ENCODE data around the gene PIGU.

Gene PIGU

GRCh38 chr20:34540596-34541263 is 136.2 kb downstream of the PIGU start:
- no peaks in the 10 kb centered on the region for H3K9me3 ChIP-seq
- peaks cover 39% of the 10 kb centered on the region for H3K36me3 ChIP-seq
- no peaks in the 10 kb centered on the region for H3K4me1 ChIP-seq
- no peak for DNase-seq
- no peak for TF ChIP-seq CTCF (IDR thresholded peaks at IDR 0.05; ENCODE audit: low read depth, low read length)
- no peak overlapping the region for H3K4me3 ChIP-seq (ENCODE audit: low read depth, low read length)
- no peaks in the 10 kb centered on the region for H3K27me3 ChIP-seq

- Histone ChIP-seq H3K4me1 (no peaks in the 10 kb centered on the region), H3K27me3 (no peaks in the 10 kb centered on the region), H3K36me3 (peaks cover 47% of the 10 kb centered on the region), H3K4me3 (ENCODE audit: low read depth, low read length) (no peak overlapping the region), H3K9me3 (no peaks in the 10 kb centered on the region)
- no peak for TF ChIP-seq CTCF (IDR thresholded peaks at IDR 0.05; ENCODE audit: low read depth, low read length)
- no peak for DNase-seq
Measured at GRCh38 chr20:34539756-34540155, 137.1 kb downstream of the PIGU start.

- peaks cover 54% of the 10 kb centered on the region for H3K36me3 ChIP-seq
- no peaks in the 10 kb centered on the region for H3K9me3 ChIP-seq
- no peak overlapping the region for H3K4me3 ChIP-seq (ENCODE audit: low read depth, low read length)
- DNase-seq: peak; percentile 65
- H3K27me3 ChIP-seq: no peaks in the 10 kb centered on the region
- H3K4me1 ChIP-seq: no peaks in the 10 kb centered on the region
- TF ChIP-seq CTCF (IDR thresholded peaks at IDR 0.05; ENCODE audit: low read depth, low read length): peak; percentile 94
Measured at GRCh38 chr20:34538671-34539123, 138.2 kb downstream of the PIGU start.

- H3K9me3 ChIP-seq: no peaks in the 10 kb centered on the region
Measured at GRCh38 chr20:34537651-34538050, 139.2 kb downstream of the PIGU start.

GRCh38 chr20:34536798-34537394 is 140.0 kb downstream of the PIGU start:
- Histone ChIP-seq H3K4me1 (no peaks in the 10 kb centered on the region), H3K36me3 (peaks cover 71% of the 10 kb centered on the region), H3K9me3 (no peaks in the 10 kb centered on the region), H3K4me3 (ENCODE audit: low read depth, low read length) (no peak overlapping the region), H3K27me3 (no peaks in the 10 kb centered on the region)
- peak; percentile 39 for TF ChIP-seq CTCF (IDR thresholded peaks at IDR 0.05; ENCODE audit: low read depth, low read length)
- DNase-seq: peak; percentile 60

More at GRCh38 chr20:34537651-34538050, 139.2 kb downstream of the PIGU start:
- no peak for DNase-seq
- H3K27me3 ChIP-seq: no peaks in the 10 kb centered on the region
- H3K4me1 ChIP-seq: no peaks in the 10 kb centered on the region
- H3K36me3 ChIP-seq: peaks cover 63% of the 10 kb centered on the region
- TF ChIP-seq CTCF (IDR thresholded peaks at IDR 0.05; ENCODE audit: low read depth, low read length): no peak
- no peak overlapping the region for H3K4me3 ChIP-seq (ENCODE audit: low read depth, low read length)

GRCh38 chr20:34535857-34536256 is 141.0 kb downstream of the PIGU start:
- DNase-seq: no peak
- Histone ChIP-seq H3K36me3 (peaks cover 76% of the 10 kb centered on the region), H3K9me3 (no peaks in the 10 kb centered on the region), H3K27me3 (no peaks in the 10 kb centered on the region), H3K4me1 (no peaks in the 10 kb centered on the region), H3K4me3 (ENCODE audit: low read depth, low read length) (no peak overlapping the region)
- TF ChIP-seq CTCF (IDR thresholded peaks at IDR 0.05; ENCODE audit: low read depth, low read length): no peak

Measured in BE2C (cell line).